IMR-90 (cell line): ENCODE measurements around the gene NFX1. TPM values are rescaled to one million over a fixed set of nuclear protein-coding genes. Genes with fewer than 3 reads are reported as not detected.

Experiments
- ATAC-seq: fragments of 200-7000 bp; cut with Tn5 transposase; 2 replicates; pipeline ENCODE4 v1.9.1; 2020; ENCODE audit warnings: low read depth, mild to moderate bottlenecking, moderate library complexity
- BruUV-seq: library from RNA; stranded (reverse); fragments of 400-500 nt; replicated peaks from 2 replicates; lab custom pipeline; 2021; lab: Mats Ljungman, UMichigan
- CTCF ChIA-PET: fragments of 300-600 bp; formaldehyde crosslinking; extraction: SDS; loops from one replicate; lab custom pipeline; 2021; ENCODE audit warnings: antibody characterized with exemption; lab: Yijun Ruan, JAX
- POLR2A ChIA-PET: fragments of 300-600 bp; sonication (Branson Sonifier 250); formaldehyde crosslinking; loops from one replicate; lab custom pipeline; 2022; ENCODE audit warnings: antibody characterized with exemption; ENCODE audit not compliant: unreplicated experiment; lab: Charles Lee
- DNase-seq: peaks from one replicate; pipeline ENCODE4 v3.0.0; 2013
- H2AFZ ChIP-seq: replicated peaks from 2 replicates; pipeline ENCODE3; 2013; ENCODE audit warnings: low read length, mild to moderate bottlenecking; ENCODE audit not compliant: poor library complexity
- H2AK5ac ChIP-seq: 2 replicates; pipeline ENCODE4 v1.6.1; 2013; ENCODE audit warnings: low read depth, low read length, inconsistent platforms
- H2AK9ac ChIP-seq: replicated peaks from 2 replicates; pipeline ENCODE3; 2013; ENCODE audit warnings: mild to moderate bottlenecking, low read depth, low read length, moderate library complexity; ENCODE audit not compliant: poor library complexity
- H2BK120ac ChIP-seq: 2 replicates; pipeline ENCODE4 v1.6.1; 2013; ENCODE audit warnings: low read depth, low read length, inconsistent platforms
- H2BK15ac ChIP-seq: 3 replicates; pipeline ENCODE4 v1.6.1; 2013; ENCODE audit warnings: low read depth, low read length, inconsistent platforms
- H2BK20ac ChIP-seq: 2 replicates; pipeline ENCODE4 v1.6.1; 2013; ENCODE audit warnings: low read depth, mild to moderate bottlenecking, inconsistent platforms, low read length, moderate library complexity
- H2BK5ac ChIP-seq: 2 replicates; pipeline ENCODE4 v1.6.1; 2013; ENCODE audit warnings: mild to moderate bottlenecking, low read depth, low read length, inconsistent platforms; ENCODE audit not compliant: poor library complexity, severe bottlenecking
- H3K14ac ChIP-seq: replicated peaks from 2 replicates; pipeline ENCODE4 v1.6.1; 2013; ENCODE audit warnings: low read depth, low read length, inconsistent platforms
- H3K18ac ChIP-seq: 2 replicates; pipeline ENCODE4 v1.6.1; 2013; ENCODE audit warnings: low read depth, low read length, control low read depth
- H3K23ac ChIP-seq: 2 replicates; pipeline ENCODE4 v1.6.1; 2013; ENCODE audit warnings: low read depth, low read length, inconsistent platforms
- H3K27ac ChIP-seq: 2 replicates; pipeline ENCODE4 v1.5.1; 2013; ENCODE audit warnings: mild to moderate bottlenecking, control low read depth, low read length; ENCODE audit not compliant: insufficient read depth
- H3K27me3 ChIP-seq: 2 replicates; pipeline ENCODE4 v1.6.1; 2013; ENCODE audit warnings: low read length; ENCODE audit not compliant: control insufficient read depth, insufficient read depth
- H3K36me3 ChIP-seq: 2 replicates; pipeline ENCODE4 v1.6.1; 2013; ENCODE audit warnings: low read length, mixed read lengths; ENCODE audit not compliant: control insufficient read depth, insufficient read depth
- H3K4ac ChIP-seq: 2 replicates; pipeline ENCODE4 v1.6.1; 2013; ENCODE audit warnings: low read depth, low read length, inconsistent platforms
- H3K4me1 ChIP-seq: 2 replicates; pipeline ENCODE4 v1.6.1; 2013; ENCODE audit warnings: low read length, mixed read lengths; ENCODE audit not compliant: control insufficient read depth, insufficient read depth
- H3K4me2 ChIP-seq: 2 replicates; pipeline ENCODE4 v1.6.1; 2013; ENCODE audit warnings: low read depth, mild to moderate bottlenecking, control low read depth, low read length, moderate library complexity
- H3K4me3 ChIP-seq: 2 replicates; pipeline ENCODE4 v1.5.1; 2013; ENCODE audit warnings: low read depth, mild to moderate bottlenecking, control low read depth, low read length, moderate library complexity; ENCODE audit not compliant: insufficient read depth
- H3K56ac ChIP-seq: 2 replicates; pipeline ENCODE4 v1.6.1; 2013; ENCODE audit warnings: low read length, inconsistent platforms; ENCODE audit not compliant: insufficient read depth; ENCODE audit errors: extremely low read depth
- H3K79me1 ChIP-seq, 2 experiments: 2 replicates each; pipeline ENCODE4 v1.6.1; 2013; ENCODE audit warnings: low read length in 2 of 2, inconsistent platforms in 1 of 2, low read depth in 1 of 2
- H3K9ac ChIP-seq: 2 replicates; pipeline ENCODE4 v1.6.1; 2013; ENCODE audit warnings: low read depth, low read length, control low read depth
- H3K9me1 ChIP-seq: 2 replicates; pipeline ENCODE4 v1.6.1; 2013; ENCODE audit warnings: low read length, inconsistent platforms; ENCODE audit not compliant: insufficient read depth
- H3K9me3 ChIP-seq: 2 replicates; pipeline ENCODE4 v1.6.1; 2013; ENCODE audit warnings: low read length; ENCODE audit not compliant: control insufficient read depth, insufficient read depth
- H4K20me1 ChIP-seq: 2 replicates; pipeline ENCODE4 v1.6.1; 2013; ENCODE audit warnings: low read length, inconsistent platforms; ENCODE audit not compliant: insufficient read depth
- H4K5ac ChIP-seq: 2 replicates; pipeline ENCODE4 v1.6.1; 2013; ENCODE audit warnings: mild to moderate bottlenecking, low read depth, low read length, control low read depth
- H4K8ac ChIP-seq, 2 experiments: 2 replicates each; pipeline ENCODE4 v1.6.1; 2013; ENCODE audit warnings: low read depth in 2 of 2, low read length in 2 of 2, control low read depth in 1 of 2, inconsistent platforms in 1 of 2
- H4K91ac ChIP-seq: 2 replicates; pipeline ENCODE4 v1.6.1; 2013; ENCODE audit warnings: low read depth, low read length, inconsistent platforms; ENCODE audit not compliant: insufficient read depth
- BHLHE40 ChIP-seq: fragments of 150-350 bp; IDR thresholded peaks from 2 replicates; pipeline ENCODE4 v1.6.1; 2016; ENCODE audit warnings: mild to moderate bottlenecking, low read depth, low read length
- CEBPB ChIP-seq: IDR thresholded peaks from 2 replicates; pipeline ENCODE4 v1.6.1; 2012; ENCODE audit warnings: low read depth, low read length, improper control_type of control experiment
- SMC3 ChIP-seq: fragments of 150-350 bp; IDR thresholded peaks from 2 replicates; pipeline ENCODE4 v1.6.1; 2016; ENCODE audit warnings: low read depth, mild to moderate bottlenecking, antibody characterized with exemption, low read length, moderate library complexity
- WGBS, 2 experiments: methylation state at CpG; one replicate each; pipeline versions ENCODE4 v1.1.5 to v1.1.7; 2013; ENCODE audit warnings: missing lambda C conversion rate in 2 of 2; ENCODE audit not compliant: insufficient read length in 1 of 2; ENCODE audit errors: extremely low coverage in 2 of 2; 5-methylcytosine and 5-hydroxymethylcytosine counted together
- dilution Hi-C: fragments of 300-500 bp; cut with HindIII; formaldehyde crosslinking; loops from one replicate; pipeline ENCODE4 v1.14.3; 2018; ENCODE audit warnings: low sequenced_read_pairs; ENCODE audit not compliant: unreplicated experiment
- in situ Hi-C: fragments of 300-500 bp; cut with MboI; formaldehyde crosslinking; loops from 3 replicates; pipeline ENCODE4 v1.14.3; 2019; ENCODE audit warnings: low sequenced_read_pairs, inconsistent platforms, mixed read lengths
- intact Hi-C: fragments of 100-400 bp; cut with micrococcal nuclease; formaldehyde crosslinking; loops from 2 replicates; pipeline ENCODE4 v1.10.0; 2022
- polyA plus RNA-seq, 3 experiments: library from polyadenylated mRNA; depleted of rRNA; stranded (reverse); fragments of >200 nt; gene quantifications; 2 replicates each; pipeline ENCODE4 v1.2.3, GENCODE V29; 2012; ENCODE audit warnings: low replicate concordance in 1 of 3
- total RNA-seq: library from RNA; depleted of rRNA; stranded (reverse); fragments of >200 nt; gene quantifications from 2 replicates; pipeline ENCODE4 v1.2.3, GENCODE V29; 2012

Gene NFX1
- total and polyA plus RNA-seq, 2 of the 4 experiments (the other 2 are of a cell fraction): 27.0 to 36.0 TPM

DNA sequence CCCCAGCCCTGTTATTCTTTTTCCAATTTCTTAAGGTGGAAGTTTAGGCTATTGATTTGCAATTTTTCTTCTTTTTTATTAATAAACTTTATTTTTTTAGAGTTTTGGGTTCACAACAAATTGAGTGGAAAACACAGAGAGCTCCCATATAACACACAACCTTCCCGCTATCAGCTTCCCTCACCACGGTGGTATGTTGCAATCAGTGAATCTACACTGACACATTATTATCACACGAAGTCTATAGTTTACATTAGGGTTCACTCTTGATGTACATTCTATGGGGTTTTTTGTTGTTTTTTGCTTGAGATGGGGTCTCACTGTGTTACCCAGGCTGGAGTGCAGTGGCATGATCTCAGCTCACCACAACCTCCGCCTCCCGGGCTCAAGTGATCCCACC is 4.8 kb upstream of the NFX1 start:
- DNase-seq: no peak
- no peak overlapping the region for H3K4me2 ChIP-seq
- ChIA-PET CTCF (no interaction called here), POLR2A (interaction anchor here (0.7 kb wide), 1 partner anchor 242 kb away, joined by 12 read pairs; no protein-coding TSS in a partner anchor)
- peaks cover 4% of the 10 kb centered on the region; the same call in 1 of the 2 replicates for H3K36me3 ChIP-seq
- H3K79me1 ChIP-seq: peaks cover 0 to 1% of the 10 kb centered on the region in 2 experiments; a peak in 1 of 4 replicates
- H3K27ac ChIP-seq: no peak overlapping the region
- no peak overlapping the region for H3K9ac ChIP-seq
- peak; percentile 70 for TF ChIP-seq CEBPB
- no peak for TF ChIP-seq BHLHE40
- TF ChIP-seq SMC3: no peak
- intact Hi-C loops (loop anchor here (5.0 kb wide), 1 partner anchor 232 kb away; no protein-coding TSS in a partner anchor), in situ Hi-C loops (no loop called here), dilution Hi-C loops (loop anchor here (25.0 kb wide), 1 partner anchor 177 kb away; the partner anchor contains the start of gene NOL6)
- H4K5ac ChIP-seq: no peak overlapping the region
- H2BK20ac ChIP-seq: no peak overlapping the region
- H3K4ac ChIP-seq: no peak overlapping the region
- no peak overlapping the region for H2BK120ac ChIP-seq
- H3K9me3 ChIP-seq: no peaks in the 10 kb centered on the region
- H4K8ac ChIP-seq: no peak overlapping the region
- H2AK5ac ChIP-seq: no peak overlapping the region
- no peak for ATAC-seq
- no peak overlapping the region for H3K56ac ChIP-seq
- no CpG with 5 or more reads among the region's 5 CpGs for WGBS, 2 experiments
- no peak overlapping the region for H2BK15ac ChIP-seq
- no peak overlapping the region for H3K14ac ChIP-seq
- no peak overlapping the region for H2AFZ ChIP-seq
- H3K9me1 ChIP-seq: no peaks in the 10 kb centered on the region
- no peak overlapping the region for H4K91ac ChIP-seq
- H3K4me1 ChIP-seq: peaks cover 4% of the 10 kb centered on the region; the same call in 1 of the 2 replicates
- no peaks in the 10 kb centered on the region for H4K20me1 ChIP-seq
- H3K23ac ChIP-seq: no peak overlapping the region
- no peaks in the 10 kb centered on the region for H3K27me3 ChIP-seq
- no peak overlapping the region for H3K4me3 ChIP-seq
- no peak overlapping the region for H2BK5ac ChIP-seq
- no peak overlapping the region for H2AK9ac ChIP-seq
- H3K18ac ChIP-seq: no peak overlapping the region
- no TSS peak for BruUV-seq
